Gastrocnemius medialis (tissue), 4 donors: ENCODE data around the gene GLIS2.

Experiments
- CTCF ChIP-seq, 5 experiments: fragments of 450-650 bp in 3 of 5; fragments of 200-600 bp in 2 of 5; sonication (generic) in 2 of 5; IDR thresholded peaks in 4 of 5; conservative IDR thresholded peaks in 1 of 5; 1 replicate in 4 of 5; 2 replicates in 1 of 5; pipeline ENCODE4 v1.5.1; 2016 to 2019; ENCODE audit warnings: antibody characterized with exemption in 5 of 5, mild to moderate bottlenecking in 3 of 5, moderate library complexity in 3 of 5
- POLR2A ChIP-seq, 2 donors: fragments of 450-650 bp; IDR thresholded peaks; one replicate each; pipeline ENCODE4 v1.6.1; 2017; ENCODE audit warnings: antibody characterized with exemption in 2 of 2, mild to moderate bottlenecking in 2 of 2, moderate library complexity in 2 of 2

- no peak for TF ChIP-seq CTCF (IDR thresholded peaks at IDR 0.05 in 4 of 5, conservative IDR thresholded peaks at IDR 0.05 in 1 of 5)
- no peak for TF ChIP-seq POLR2A (IDR thresholded peaks at IDR 0.05)
Observed at GRCh38 chr16:4386951-4387565, 71.2 kb downstream of the GLIS2 start.
